ENCODE results near the gene SRD5A2.

SRD5A2 gene

DNA sequence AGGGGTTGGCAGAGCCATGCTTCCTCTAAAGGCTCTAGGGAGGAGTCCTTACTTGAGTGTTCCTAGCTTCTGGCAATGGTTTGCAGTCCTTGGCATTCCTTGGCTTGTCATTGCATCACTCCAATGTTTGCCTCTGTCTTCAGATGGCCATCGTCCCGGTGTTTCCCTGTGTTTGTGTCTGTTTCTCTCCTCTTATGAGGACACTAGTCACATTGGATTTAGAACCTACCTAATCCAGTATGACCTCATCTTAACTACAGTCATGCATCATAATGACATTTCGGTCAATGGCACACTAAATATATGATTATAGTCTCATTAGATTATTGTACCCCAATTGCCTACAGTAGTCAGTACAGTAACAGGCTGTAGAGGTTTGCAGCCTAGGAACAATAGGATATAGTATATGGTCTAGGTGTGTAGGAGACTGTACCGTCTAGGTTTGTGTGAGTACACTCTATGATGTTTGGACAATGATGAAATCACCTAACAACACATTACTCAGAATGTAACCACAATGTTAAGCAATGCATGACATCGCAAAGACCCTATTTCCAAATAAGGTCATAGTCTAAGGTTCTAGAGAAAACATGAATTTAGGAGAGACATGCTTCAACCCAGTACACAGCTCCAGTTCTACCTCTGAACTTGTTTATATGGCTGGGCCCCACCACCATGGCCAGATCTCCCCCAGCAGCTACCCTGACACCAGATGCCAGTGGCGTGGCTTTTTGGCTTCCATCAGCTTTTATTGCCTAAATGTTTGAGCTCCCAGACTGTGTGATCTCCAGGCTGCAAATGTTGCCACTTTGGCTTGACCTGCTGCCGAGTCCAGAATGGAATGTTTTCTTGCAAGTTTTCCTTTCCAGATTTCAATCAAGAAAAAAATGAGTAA lies 22.1 kb downstream of the SRD5A2 start:
- Histone ChIP-seq H3K9ac (ENCODE audit: low read length) (no peak overlapping the region), H3K9me2 (ENCODE audit: low read depth, low read length) (no peaks in the 10 kb centered on the region), H3K4me1 (ENCODE audit: insufficient read depth, low read length, severe bottlenecking) (no peaks in the 10 kb centered on the region), H3K27ac (ENCODE audit: low read depth, low read length, poor library complexity, severe bottlenecking) (no peak overlapping the region), H3K4me2 (ENCODE audit: low read length) (no peak overlapping the region), H4K20me1 (ENCODE audit: insufficient read depth, low read length) (no peaks in the 10 kb centered on the region), H3K4me3 (ENCODE audit: low read depth, low read length, poor library complexity, severe bottlenecking) (no peak overlapping the region), H2AFZ (ENCODE audit: low read length) (no peak overlapping the region), H3K9me3 (ENCODE audit: low read length) (no peaks in the 10 kb centered on the region), H3F3A (ENCODE audit: insufficient read depth, low read length) (no peaks in the 10 kb centered on the region), H3K79me2 (ENCODE audit: insufficient read depth, low read length) (no peaks in the 10 kb centered on the region), H3K27me3 (ENCODE audit: insufficient read depth, low read length) (no peaks in the 10 kb centered on the region), H3K36me3 (ENCODE audit: insufficient read depth, low read length) (no peaks in the 10 kb centered on the region)
- TF ChIP-seq, protein P1, sequence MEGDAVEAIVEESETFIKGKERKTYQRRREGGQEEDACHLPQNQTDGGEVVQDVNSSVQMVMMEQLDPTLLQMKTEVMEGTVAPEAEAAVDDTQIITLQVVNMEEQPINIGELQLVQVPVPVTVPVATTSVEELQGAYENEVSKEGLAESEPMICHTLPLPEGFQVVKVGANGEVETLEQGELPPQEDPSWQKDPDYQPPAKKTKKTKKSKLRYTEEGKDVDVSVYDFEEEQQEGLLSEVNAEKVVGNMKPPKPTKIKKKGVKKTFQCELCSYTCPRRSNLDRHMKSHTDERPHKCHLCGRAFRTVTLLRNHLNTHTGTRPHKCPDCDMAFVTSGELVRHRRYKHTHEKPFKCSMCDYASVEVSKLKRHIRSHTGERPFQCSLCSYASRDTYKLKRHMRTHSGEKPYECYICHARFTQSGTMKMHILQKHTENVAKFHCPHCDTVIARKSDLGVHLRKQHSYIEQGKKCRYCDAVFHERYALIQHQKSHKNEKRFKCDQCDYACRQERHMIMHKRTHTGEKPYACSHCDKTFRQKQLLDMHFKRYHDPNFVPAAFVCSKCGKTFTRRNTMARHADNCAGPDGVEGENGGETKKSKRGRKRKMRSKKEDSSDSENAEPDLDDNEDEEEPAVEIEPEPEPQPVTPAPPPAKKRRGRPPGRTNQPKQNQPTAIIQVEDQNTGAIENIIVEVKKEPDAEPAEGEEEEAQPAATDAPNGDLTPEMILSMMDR (IDR thresholded peaks at IDR 0.05; ENCODE audit: low read length): no peak
- TF ChIP-seq EZH2 (IDR thresholded peaks at IDR 0.05; ENCODE audit: borderline replicate concordance, low read length): no peak

GRCh38 chr2:31556940-31557339 lies 23.8 kb downstream of the SRD5A2 start:
- Histone ChIP-seq H3K79me2 (ENCODE audit: insufficient read depth, low read length) (no peaks in the 10 kb centered on the region), H3K9ac (ENCODE audit: low read length) (no peak overlapping the region), H3K4me3 (ENCODE audit: low read depth, low read length, poor library complexity, severe bottlenecking) (no peak overlapping the region), H3K36me3 (ENCODE audit: insufficient read depth, low read length) (no peaks in the 10 kb centered on the region), H3K27ac (ENCODE audit: low read depth, low read length, poor library complexity, severe bottlenecking) (no peak overlapping the region), H3K27me3 (ENCODE audit: insufficient read depth, low read length) (no peaks in the 10 kb centered on the region), H3F3A (ENCODE audit: insufficient read depth, low read length) (no peaks in the 10 kb centered on the region), H4K20me1 (ENCODE audit: insufficient read depth, low read length) (no peaks in the 10 kb centered on the region), H2AFZ (ENCODE audit: low read length) (no peak overlapping the region), H3K4me1 (ENCODE audit: insufficient read depth, low read length, severe bottlenecking) (no peaks in the 10 kb centered on the region), H3K4me2 (ENCODE audit: low read length) (no peak overlapping the region), H3K9me3 (ENCODE audit: low read length) (no peaks in the 10 kb centered on the region), H3K9me2 (ENCODE audit: low read depth, low read length) (no peaks in the 10 kb centered on the region)
- TF ChIP-seq, protein P1 (IDR thresholded peaks at IDR 0.05; ENCODE audit: low read length): no peak
- TF ChIP-seq EZH2 (IDR thresholded peaks at IDR 0.05; ENCODE audit: borderline replicate concordance, low read length): no peak

GRCh38 chr2:31555967-31556706 lies 24.6 kb downstream of the SRD5A2 start:
- H3K4me3 ChIP-seq (ENCODE audit: low read depth, low read length, poor library complexity, severe bottlenecking): no peak overlapping the region
- no peaks in the 10 kb centered on the region for H3K79me2 ChIP-seq (ENCODE audit: insufficient read depth, low read length)
- H4K20me1 ChIP-seq (ENCODE audit: insufficient read depth, low read length): no peaks in the 10 kb centered on the region
- no peak overlapping the region for H3K9ac ChIP-seq (ENCODE audit: low read length)
- H3K4me2 ChIP-seq (ENCODE audit: low read length): no peak overlapping the region
- no peaks in the 10 kb centered on the region for H3K27me3 ChIP-seq (ENCODE audit: insufficient read depth, low read length)
- no peak overlapping the region for H2AFZ ChIP-seq (ENCODE audit: low read length)
- H3K9me2 ChIP-seq (ENCODE audit: low read depth, low read length): 0 out of 2 replicates have a peak, but pooled peaks cover under 1% of the 10 kb centered on the region
- no peaks in the 10 kb centered on the region for H3K4me1 ChIP-seq (ENCODE audit: insufficient read depth, low read length, severe bottlenecking)
- no peaks in the 10 kb centered on the region for H3K9me3 ChIP-seq (ENCODE audit: low read length)
- H3K36me3 ChIP-seq (ENCODE audit: insufficient read depth, low read length): no peaks in the 10 kb centered on the region
- H3K27ac ChIP-seq (ENCODE audit: low read depth, low read length, poor library complexity, severe bottlenecking): no peak overlapping the region
- TF ChIP-seq EZH2 (IDR thresholded peaks at IDR 0.05; ENCODE audit: borderline replicate concordance, low read length): no peak
- TF ChIP-seq, protein P1 (IDR thresholded peaks at IDR 0.05; ENCODE audit: low read length): no peak
- H3F3A ChIP-seq (ENCODE audit: insufficient read depth, low read length): no peaks in the 10 kb centered on the region

All from OCI-LY1 (cell line).